ENCODE results near the gene MTUS2.

GRCh38 chr13:28792992-28793391 lies 27.1 kb upstream of the MTUS2 start:
- TF ChIP-seq FOXM1 (IDR thresholded peaks at IDR 0.05; ENCODE audit: borderline replicate concordance), result no peak
- TF ChIP-seq SP1 (IDR thresholded peaks at IDR 0.05), result no peak
- TF ChIP-seq ZNF384 (IDR thresholded peaks at IDR 0.05), result no peak
- no peak for TF ChIP-seq SUZ12 (IDR thresholded peaks at IDR 0.05)
- no peak for TF ChIP-seq BHLHE40 (IDR thresholded peaks at IDR 0.05; ENCODE audit: borderline replicate concordance)
- TF ChIP-seq CTBP1 (IDR thresholded peaks at IDR 0.05; ENCODE audit: borderline replicate concordance), result no peak
- no peak for TF ChIP-seq FOXK2 (IDR thresholded peaks at IDR 0.05)
- TF ChIP-seq FOXA1 (IDR thresholded peaks at IDR 0.05), result no peak
- TF ChIP-seq PKNOX1 (IDR thresholded peaks at IDR 0.05), result no peak
- no peak for TF ChIP-seq ELF4 (IDR thresholded peaks at IDR 0.05)

Data from HEK293T (cell line).